RWPE2 (cell line): Measurements from ENCODE around the gene MRPL21.

Source experiments
- ATAC-seq: fragments of 200-7000 bp; cut with Tn5 transposase; 3 replicates; pipeline ENCODE4 v1.9.1; 2021; ENCODE audit warnings: low read depth
- DNase-seq: peaks from one replicate; pipeline ENCODE4 v3.0.0-alpha.2; 2020; ENCODE audit warnings: low spot score
- H3K27ac ChIP-seq: fragments of 450-650 bp; 2 replicates; pipeline ENCODE4 v1.5.1; 2017; ENCODE audit warnings: mild to moderate bottlenecking; ENCODE audit not compliant: poor library complexity, severe bottlenecking
- H3K27me3 ChIP-seq: fragments of 250-450 bp; sonication (Bioruptor Pico); 2 replicates; pipeline ENCODE4 v1.5.1; 2021; ENCODE audit warnings: mild to moderate bottlenecking, moderate library complexity; ENCODE audit not compliant: insufficient read depth, poor library complexity, severe bottlenecking
- H3K36me3 ChIP-seq: fragments of 250-450 bp; sonication (Bioruptor Pico); 2 replicates; pipeline ENCODE4 v1.5.1; 2020; ENCODE audit warnings: low read depth, mild to moderate bottlenecking, moderate library complexity
- H3K4me1 ChIP-seq: fragments of 250-450 bp; sonication (Bioruptor Pico); 2 replicates; pipeline ENCODE4 v1.5.1; 2021; ENCODE audit warnings: mild to moderate bottlenecking, moderate library complexity; ENCODE audit not compliant: insufficient read depth, poor library complexity, severe bottlenecking
- H3K4me3 ChIP-seq: fragments of 250-450 bp; sonication (Bioruptor Pico); 2 replicates; pipeline ENCODE4 v1.5.1; 2021; ENCODE audit warnings: mild to moderate bottlenecking, moderate library complexity; ENCODE audit not compliant: severe bottlenecking
- H3K9me3 ChIP-seq: fragments of 250-450 bp; sonication (Bioruptor Pico); 2 replicates; pipeline ENCODE4 v1.5.1; 2021; ENCODE audit warnings: mild to moderate bottlenecking, moderate library complexity; ENCODE audit not compliant: severe bottlenecking
- CTCF ChIP-seq: fragments of 450-650 bp; IDR thresholded peaks from one replicate; pipeline ENCODE4 v1.5.1; 2017; ENCODE audit warnings: mild to moderate bottlenecking, moderate library complexity; ENCODE audit not compliant: poor library complexity, severe bottlenecking

MRPL21 gene

DNA sequence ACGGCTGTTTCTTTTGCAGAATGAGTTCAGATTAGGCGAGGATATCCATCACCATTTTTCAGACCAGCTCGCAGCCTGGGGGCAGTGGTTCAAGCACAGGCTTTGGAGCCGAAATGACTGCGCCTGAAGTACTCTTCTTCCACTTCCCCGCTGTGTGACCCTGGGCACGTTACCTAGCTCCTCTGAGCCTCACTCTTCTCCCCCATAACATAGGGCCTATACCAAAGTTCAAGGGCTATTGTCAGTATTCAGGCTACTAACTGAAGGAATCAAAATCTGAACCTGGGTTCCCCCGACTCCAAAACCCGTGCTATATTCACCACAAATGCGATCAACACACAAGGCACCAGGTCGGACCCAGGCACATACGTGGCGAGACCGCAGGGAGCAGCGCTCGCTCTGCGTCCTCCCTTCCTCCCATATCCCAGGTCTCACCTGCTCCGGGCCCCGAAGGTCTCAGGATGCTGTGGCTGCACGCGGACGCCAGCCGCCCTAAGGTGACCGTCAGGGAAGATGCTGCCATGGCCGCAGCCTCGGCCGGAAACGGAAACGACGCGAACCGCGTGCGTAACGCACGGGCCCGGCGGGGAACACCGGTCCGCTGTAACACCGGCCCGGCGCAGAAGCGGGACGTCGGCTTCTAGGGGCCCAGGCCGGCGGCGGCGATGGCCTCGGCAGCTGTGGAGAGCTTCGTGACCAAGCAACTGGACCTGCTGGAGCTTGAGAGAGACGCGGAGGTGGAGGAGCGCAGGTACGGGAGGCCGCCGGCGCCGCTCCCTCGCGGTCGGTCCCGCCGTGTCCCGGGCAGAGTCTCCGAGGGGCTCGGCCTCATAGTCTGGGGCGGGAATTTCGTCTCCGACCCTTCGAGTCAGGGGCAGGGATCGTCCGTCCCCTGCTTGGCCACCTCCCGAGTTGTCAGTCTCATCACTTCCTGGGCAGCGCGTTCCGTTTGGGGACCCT, at the start of gene MRPL21, which contains the start of gene IGHMBP2:
MRPL21 (minus strand) TSS at position 545 of the 960 bp plus-strand sequence; CDS start at position 523, 22 bp downstream.
IGHMBP2 (plus strand) TSS at position 604 of the 960 bp plus-strand sequence; CDS start at position 666, 62 bp downstream.
- peak within 1 kb of the TSS; percentile 42 for H3K27ac ChIP-seq
- peak within 1 kb of the TSS; percentile 93 for H3K4me3 ChIP-seq
- H3K27me3 ChIP-seq: no peaks in the 10 kb centered on the region
- ATAC-seq (peak; percentile 94), DNase-seq (no peak)
- peaks cover 43% of the 10 kb centered on the region for H3K36me3 ChIP-seq
- TF ChIP-seq CTCF: no peak
- H3K9me3 ChIP-seq: no peaks in the 10 kb centered on the region
- H3K4me1 ChIP-seq: peaks cover 8% of the 10 kb centered on the region

DNA sequence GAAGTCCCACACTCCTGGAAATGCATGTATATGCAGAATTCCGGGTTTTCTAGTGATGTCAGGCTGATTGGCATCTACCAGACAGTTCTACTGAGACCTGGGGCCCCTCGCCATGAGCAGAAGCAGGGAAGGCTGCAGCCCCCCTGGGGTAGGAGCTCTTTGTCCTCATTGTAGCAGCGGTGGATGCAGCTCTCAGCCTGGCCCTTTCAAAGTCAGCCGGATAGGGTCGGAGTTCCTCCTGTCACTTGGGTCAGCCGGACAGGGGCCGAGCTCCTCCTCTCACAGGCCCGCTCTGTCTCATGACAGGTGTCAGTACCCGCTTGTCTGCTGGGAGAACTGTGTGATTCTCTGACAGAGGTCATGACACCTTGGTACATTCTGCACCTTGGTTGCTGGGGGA, 47.1 kb upstream of the MRPL21 start:
- Histone ChIP-seq H3K9me3 (no peaks in the 10 kb centered on the region), H3K4me1 (no peaks in the 10 kb centered on the region), H3K4me3 (no peak overlapping the region), H3K27ac (no peak overlapping the region), H3K36me3 (no peaks in the 10 kb centered on the region), H3K27me3 (no peaks in the 10 kb centered on the region)
- ATAC-seq (no peak), DNase-seq (no peak)
- no peak for TF ChIP-seq CTCF

- H3K27me3 ChIP-seq: no peaks in the 10 kb centered on the region
- DNase-seq (no peak), ATAC-seq (peak; percentile 73)
- no peak overlapping the region for H3K4me3 ChIP-seq
- H3K9me3 ChIP-seq: no peaks in the 10 kb centered on the region
- H3K4me1 ChIP-seq: no peaks in the 10 kb centered on the region
- TF ChIP-seq CTCF: peak; percentile 14
- no peak overlapping the region for H3K27ac ChIP-seq
- no peaks in the 10 kb centered on the region for H3K36me3 ChIP-seq
Observed at GRCh38 chr11:68950270-68950669, 46.6 kb upstream of the MRPL21 start.

- TF ChIP-seq CTCF: no peak
- H3K4me1 ChIP-seq: no peaks in the 10 kb centered on the region
- no peaks in the 10 kb centered on the region for H3K9me3 ChIP-seq
- H3K4me3 ChIP-seq: no peak overlapping the region
- DNase-seq (no peak), ATAC-seq (no peak)
- H3K27ac ChIP-seq: no peak overlapping the region
- H3K27me3 ChIP-seq: no peaks in the 10 kb centered on the region
- H3K36me3 ChIP-seq: no peaks in the 10 kb centered on the region
Observed at GRCh38 chr11:68948935-68949334, 45.3 kb upstream of the MRPL21 start.

GRCh38 chr11:68948496-68948895, 44.9 kb upstream of the MRPL21 start:
- no peaks in the 10 kb centered on the region for H3K9me3 ChIP-seq
- no peaks in the 10 kb centered on the region for H3K36me3 ChIP-seq
- no peaks in the 10 kb centered on the region for H3K27me3 ChIP-seq
- H3K4me1 ChIP-seq: no peaks in the 10 kb centered on the region
- TF ChIP-seq CTCF: no peak
- DNase-seq (no peak), ATAC-seq (no peak)
- no peak overlapping the region for H3K27ac ChIP-seq
- H3K4me3 ChIP-seq: no peak overlapping the region
